MCF 10A (cell line): ENCODE data around the gene NCF2. TPM values are rescaled to one million over a fixed set of nuclear protein-coding genes. Genes with fewer than 3 reads are reported as not detected.

Experiments used
- BruUV-seq: library from RNA; stranded (reverse); fragments of 400-500 nt; replicated peaks from 2 replicates; lab custom pipeline; 2021; lab: Mats Ljungman, UMichigan
- CTCF ChIA-PET: fragments of 300-600 bp; sonication (Branson Sonifier 250); formaldehyde crosslinking; extraction: SDS; loops from one replicate; lab custom pipeline; 2021; ENCODE audit warnings: antibody characterized with exemption, inconsistent platforms; lab: Yijun Ruan, JAX
- POLR2A ChIA-PET: fragments of 300-600, 350-650 bp; sonication (Branson Sonifier 250); formaldehyde crosslinking; extraction: SDS; loops from one replicate; lab custom pipeline; 2020; ENCODE audit warnings: antibody characterized with exemption, inconsistent platforms; lab: Yijun Ruan, JAX
- DNase-seq: peaks from one replicate; pipeline ENCODE4 v3.0.0-alpha.2; 2018; ENCODE audit not compliant: unreplicated experiment
- H3K27ac Mint-ChIP-seq: one replicate; pipeline ENCODE4 v1.8.0; 2022; ENCODE audit warnings: mild to moderate bottlenecking, low read depth, mixed read lengths; ENCODE audit not compliant: unreplicated experiment
- H3K27me3 Mint-ChIP-seq: one replicate; pipeline ENCODE4 v1.8.0; 2022; ENCODE audit warnings: mixed read lengths; ENCODE audit not compliant: insufficient read depth, unreplicated experiment
- H3K36me3 Mint-ChIP-seq: one replicate; pipeline ENCODE4 v1.8.0; 2022; ENCODE audit warnings: mild to moderate bottlenecking, moderate library complexity, mixed read lengths; ENCODE audit not compliant: insufficient read depth, unreplicated experiment
- H3K4me1 Mint-ChIP-seq: one replicate; pipeline ENCODE4 v1.8.0; 2022; ENCODE audit warnings: mixed read lengths; ENCODE audit not compliant: insufficient read depth, unreplicated experiment
- H3K4me3 Mint-ChIP-seq: one replicate; pipeline ENCODE4 v1.8.0; 2022; ENCODE audit warnings: mild to moderate bottlenecking, moderate library complexity, mixed read lengths; ENCODE audit not compliant: unreplicated experiment
- H3K9me3 Mint-ChIP-seq: one replicate; pipeline ENCODE4 v1.8.0; 2022; ENCODE audit warnings: mixed read lengths; ENCODE audit not compliant: unreplicated experiment
- CTCF ChIP-seq: fragments of 200-600 bp; IDR thresholded peaks from one replicate; pipeline ENCODE4 v1.8.0; 2022; ENCODE audit warnings: antibody characterized with exemption, mild to moderate bottlenecking; ENCODE audit not compliant: unreplicated experiment
- intact Hi-C: fragments of 100-400 bp; cut with micrococcal nuclease; formaldehyde crosslinking; loops from 2 replicates; pipeline ENCODE4 v1.14.1; 2022
- total RNA-seq: library from RNA; stranded (reverse); gene quantifications from 2 replicates; pipeline ENCODE4 v1.2.3, GENCODE V29; 2022

The NCF2 gene
- total RNA-seq, 1 experiment from 2014 or later: 4.9 TPM

- BruUV-seq: no TSS peak
- no peak for DNase-seq
- Mint-ChIP-seq H3K36me3 (no peaks in the 10 kb centered on the region), H3K4me3 (no peak overlapping the region), H3K9me3 (no peaks in the 10 kb centered on the region), H3K4me1 (peaks cover 32% of the 10 kb centered on the region), H3K27me3 (no peaks in the 10 kb centered on the region), H3K27ac (no peak overlapping the region)
- ChIA-PET POLR2A (interaction anchor here (1.0 to 2.2 kb wide), 2 partner anchors 10 to 40 kb away, joined by 4 to 6 read pairs; no protein-coding TSS in a partner anchor), CTCF (interaction anchor here (0.6 to 3.8 kb wide), 3 partner anchors 10 to 115 kb away, joined by 4 to 20 read pairs (median 10); no protein-coding TSS in a partner anchor)
- intact Hi-C loops: no loop called here
- no peak for TF ChIP-seq CTCF
Measured at GRCh38 chr1:183570451-183570850, 19.8 kb downstream of the NCF2 start.

GRCh38 chr1:183569801-183570200, 20.5 kb downstream of the NCF2 start:
- no peak overlapping the region for H3K4me3 Mint-ChIP-seq
- H3K36me3 Mint-ChIP-seq: no peaks in the 10 kb centered on the region
- H3K9me3 Mint-ChIP-seq: no peaks in the 10 kb centered on the region
- intact Hi-C loops: no loop called here
- TF ChIP-seq CTCF: no peak
- BruUV-seq: no TSS peak
- CTCF ChIA-PET: interaction anchor here (0.9 to 3.8 kb wide), 5 partner anchors 11 to 115 kb away, joined by 3 to 20 read pairs (median 4); no protein-coding TSS in a partner anchor
- H3K4me1 Mint-ChIP-seq: peaks cover 32% of the 10 kb centered on the region
- no peaks in the 10 kb centered on the region for H3K27me3 Mint-ChIP-seq
- DNase-seq: no peak
- H3K27ac Mint-ChIP-seq: no peak overlapping the region
- POLR2A ChIA-PET: interaction anchor here (1.0 to 2.2 kb wide), 3 partner anchors 10 to 41 kb away, joined by 4 to 6 read pairs (median 5); no protein-coding TSS in a partner anchor

GRCh38 chr1:183569141-183569540, 21.1 kb downstream of the NCF2 start:
- no peaks in the 10 kb centered on the region for H3K36me3 Mint-ChIP-seq
- CTCF ChIA-PET: interaction anchor here (0.9 to 3.8 kb wide), 6 partner anchors 11 to 116 kb away, joined by 3 to 20 read pairs (median 4); no protein-coding TSS in a partner anchor
- no peak for DNase-seq
- no peak overlapping the region for H3K4me3 Mint-ChIP-seq
- H3K27ac Mint-ChIP-seq: no peak overlapping the region
- intact Hi-C loops: no loop called here
- POLR2A ChIA-PET: interaction anchor here (1.3 to 1.6 kb wide), 3 partner anchors 8 to 12 kb away, joined by 5 to 7 read pairs (median 5); no protein-coding TSS in a partner anchor
- TF ChIP-seq CTCF: no peak
- peaks cover 32% of the 10 kb centered on the region for H3K4me1 Mint-ChIP-seq
- BruUV-seq: no TSS peak
- H3K9me3 Mint-ChIP-seq: no peaks in the 10 kb centered on the region
- no peaks in the 10 kb centered on the region for H3K27me3 Mint-ChIP-seq

GRCh38 chr1:183568176-183569021, 21.9 kb downstream of the NCF2 start:
- Mint-ChIP-seq H3K4me3 (no peak overlapping the region), H3K9me3 (no peaks in the 10 kb centered on the region), H3K27ac (no peak overlapping the region), H3K36me3 (no peaks in the 10 kb centered on the region), H3K4me1 (peaks cover 32% of the 10 kb centered on the region), H3K27me3 (no peaks in the 10 kb centered on the region)
- TF ChIP-seq CTCF: no peak
- ChIA-PET POLR2A (interaction anchor here (0.7 to 1.6 kb wide), 6 partner anchors 9 to 31 kb away, joined by 3 to 7 read pairs (median 4); no protein-coding TSS in a partner anchor), CTCF (interaction anchor here (0.6 to 3.8 kb wide), 9 partner anchors 8 to 1183 kb away, joined by 3 to 20 read pairs (median 3); no protein-coding TSS in a partner anchor)
- no peak for DNase-seq
- BruUV-seq: no TSS peak
- intact Hi-C loops: no loop called here
